GM23338 (cell line): ENCODE data around the gene PPIA. TPM values are rescaled to one million over a fixed set of nuclear protein-coding genes. Genes with fewer than 3 reads are reported as not detected.

Experiments
- ATAC-seq: fragments of 200-7000 bp; cut with Tn5 transposase; 3 replicates; pipeline ENCODE4 v1.9.1; 2020
- DNase-seq: peaks from one replicate; pipeline ENCODE4 v3.0.0-alpha.2; 2015; ENCODE audit warnings: low spot score
- H2AFZ ChIP-seq: fragments of 200-600 bp; sonication (generic); 2 replicates; pipeline ENCODE4 v1.8.0; 2016; ENCODE audit warnings: antibody characterized with exemption, mild to moderate bottlenecking, moderate library complexity
- H3F3A ChIP-seq: fragments of 200-600 bp; sonication (generic); replicated peaks from 2 replicates; pipeline ENCODE4 v1.8.0; 2017; ENCODE audit warnings: antibody characterized with exemption, mixed run types, low read depth
- H3K27ac ChIP-seq: fragments of 200-600 bp; sonication (generic); 2 replicates; pipeline ENCODE4 v1.6.1; 2016; ENCODE audit warnings: low read depth
- H3K27me3 ChIP-seq: fragments of 200-600 bp; sonication (generic); 2 replicates; pipeline ENCODE4 v1.8.0; 2016; ENCODE audit warnings: mild to moderate bottlenecking, mixed run types, moderate library complexity; ENCODE audit not compliant: insufficient read depth
- H3K36me3 ChIP-seq: fragments of 200-600 bp; sonication (generic); 2 replicates; pipeline ENCODE4 v1.8.0; 2016; ENCODE audit warnings: mild to moderate bottlenecking; ENCODE audit not compliant: insufficient read depth
- H3K4me1 ChIP-seq: fragments of 200-600 bp; sonication (generic); 2 replicates; pipeline ENCODE4 v1.8.0; 2016; ENCODE audit warnings: mild to moderate bottlenecking, moderate library complexity; ENCODE audit not compliant: insufficient read depth
- H3K4me2 ChIP-seq: fragments of 200-600 bp; sonication (generic); 2 replicates; pipeline ENCODE4 v1.7.1; 2017; ENCODE audit warnings: mixed run types
- H3K4me3 ChIP-seq: fragments of 200-600 bp; sonication (generic); 2 replicates; pipeline ENCODE4 v1.6.1; 2016; ENCODE audit warnings: mixed run types
- H3K79me2 ChIP-seq: fragments of 200-600 bp; sonication (generic); replicated peaks from 2 replicates; pipeline ENCODE4 v1.8.0; 2017; ENCODE audit warnings: mild to moderate bottlenecking; ENCODE audit not compliant: insufficient read depth
- H3K9me2 ChIP-seq: fragments of 200-600 bp; sonication (generic); 2 replicates; pipeline ENCODE4 v1.8.0; 2017; ENCODE audit not compliant: insufficient read depth
- H4K20me1 ChIP-seq: fragments of 200-600 bp; sonication (generic); replicated peaks from 2 replicates; pipeline ENCODE4 v1.8.0; 2017; ENCODE audit warnings: mild to moderate bottlenecking; ENCODE audit not compliant: insufficient read depth
- H3K27ac Mint-ChIP-seq: 2 replicates; pipeline ENCODE4 v1.8.0; 2020; ENCODE audit warnings: inconsistent platforms, mild to moderate bottlenecking, moderate library complexity, mixed read lengths
- H3K27me3 Mint-ChIP-seq: 3 replicates; pipeline ENCODE4 v1.8.0; 2022; ENCODE audit warnings: low read depth, mild to moderate bottlenecking, moderate library complexity, mixed read lengths, inconsistent platforms; ENCODE audit not compliant: insufficient read depth, poor library complexity
- H3K36me3 Mint-ChIP-seq: 3 replicates; pipeline ENCODE4 v1.8.0; 2021; ENCODE audit warnings: low read depth, mild to moderate bottlenecking, inconsistent platforms, moderate library complexity, mixed read lengths
- H3K4me1 Mint-ChIP-seq: 3 replicates; pipeline ENCODE4 v1.8.0; 2020; ENCODE audit warnings: mild to moderate bottlenecking, inconsistent platforms, mixed read lengths
- H3K4me3 Mint-ChIP-seq: 3 replicates; pipeline ENCODE4 v1.8.0; 2021; ENCODE audit warnings: moderate library complexity, mild to moderate bottlenecking, inconsistent platforms, mixed read lengths
- H3K9me3 Mint-ChIP-seq: 3 replicates; pipeline ENCODE4 v1.8.0; 2020; ENCODE audit warnings: moderate library complexity, mild to moderate bottlenecking, inconsistent platforms, mixed read lengths
- ETS1 ChIP-seq: IDR thresholded peaks from 2 replicates; pipeline ENCODE4 v1.6.1; 2016; ENCODE audit warnings: antibody characterized with exemption
- EZH2 ChIP-seq: fragments of 200-600 bp; sonication (generic); IDR thresholded peaks from one replicate; pipeline ENCODE4 v1.8.0; 2017; ENCODE audit warnings: antibody characterized with exemption, mild to moderate bottlenecking, low read depth; ENCODE audit not compliant: unreplicated experiment
- EZH2phosphoT487 ChIP-seq: fragments of 200-600 bp; sonication (generic); IDR thresholded peaks from one replicate; pipeline ENCODE4 v1.8.1; 2018; ENCODE audit warnings: antibody characterized with exemption; ENCODE audit not compliant: unreplicated experiment
- JUNB ChIP-seq: IDR thresholded peaks from one replicate; pipeline ENCODE4 v1.6.1; 2016; ENCODE audit warnings: antibody characterized with exemption; ENCODE audit not compliant: unreplicated experiment
- NANOG ChIP-seq: IDR thresholded peaks from 2 replicates; pipeline ENCODE4 v1.6.1; 2016; ENCODE audit warnings: antibody characterized with exemption, borderline replicate concordance
- POLR2AphosphoS5 ChIP-seq: IDR thresholded peaks from 2 replicates; pipeline ENCODE4 v1.6.1; 2016; ENCODE audit warnings: antibody characterized with exemption, low read depth
- STAT1 ChIP-seq: IDR thresholded peaks from one replicate; pipeline ENCODE4 v1.6.1; 2016; ENCODE audit warnings: antibody characterized with exemption; ENCODE audit not compliant: unreplicated experiment
- ZNF114 ChIP-seq: fragments of 250-450 bp; sonication (Bioruptor Pico); IDR thresholded peaks from 2 replicates; pipeline ENCODE4 v1.5.0; 2020; ENCODE audit warnings: mild to moderate bottlenecking, moderate library complexity
- ZNF331 ChIP-seq: fragments of 250-450 bp; sonication (Bioruptor Pico); IDR thresholded peaks from 2 replicates; pipeline ENCODE4 v1.5.0; 2020; ENCODE audit warnings: low read depth, mild to moderate bottlenecking, moderate library complexity
- ZNF462 ChIP-seq: fragments of 250-450 bp; sonication (Bioruptor Pico); IDR thresholded peaks from 2 replicates; pipeline ENCODE4 v1.5.0; 2020; ENCODE audit warnings: mild to moderate bottlenecking, moderate library complexity
- polyA plus RNA-seq: library from polyadenylated mRNA; unstranded; fragments of >200 nt; fragmentation: Nextera tagmentation; extraction: Ambion mirVana; gene quantifications from 2 replicates; pipeline ENCODE4 v1.2.1, GENCODE V29; 2016
- total RNA-seq: library from RNA; depleted of rRNA; stranded (reverse); fragments of >200 nt; shearing (Covaris generic); gene quantifications from 2 replicates; pipeline ENCODE4 v1.2.3, GENCODE V29; 2014
- TF ChIP-seq, protein P1 (sequence below): IDR thresholded peaks from one replicate; pipeline ENCODE4 v1.6.1; 2018; ENCODE audit warnings: antibody characterized with exemption; ENCODE audit not compliant: unreplicated experiment

The PPIA gene
- total and polyA plus RNA-seq, 2 experiments from 2014 or later = 4,367 to 6,524 TPM

GRCh38 chr7:44757311-44757710 lies 39.2 kb upstream of the PPIA start:
- Histone ChIP-seq H3K36me3 (no peaks in the 10 kb centered on the region), H3K4me3 (no peak overlapping the region), H3K27ac (no peak overlapping the region), H3F3A (no peaks in the 10 kb centered on the region), H3K79me2 (peaks cover 21% of the 10 kb centered on the region), H3K4me2 (no peak overlapping the region), H3K27me3 (no peaks in the 10 kb centered on the region), H3K9me2 (no peaks in the 10 kb centered on the region), H4K20me1 (peaks cover 13% of the 10 kb centered on the region; the same call in 1 of the 2 replicates), H2AFZ (no peak overlapping the region), H3K4me1 (no peaks in the 10 kb centered on the region)
- H3K4me3 Mint-ChIP-seq = no peak overlapping the region
- H3K27me3 Mint-ChIP-seq = peaks cover 3% of the 10 kb centered on the region
- no peak for DNase-seq
- TF ChIP-seq ZNF462 (CRISPR knock-in tag) (no peak), EZH2phosphoT487 (no peak), NANOG (no peak), ZNF114 (no peak), ETS1 (no peak), EZH2 (no peak), JUNB (no peak), POLR2AphosphoS5 (no peak), ZNF331 (CRISPR knock-in tag) (no peak), STAT1 (no peak)
- TF ChIP-seq, protein P1, sequence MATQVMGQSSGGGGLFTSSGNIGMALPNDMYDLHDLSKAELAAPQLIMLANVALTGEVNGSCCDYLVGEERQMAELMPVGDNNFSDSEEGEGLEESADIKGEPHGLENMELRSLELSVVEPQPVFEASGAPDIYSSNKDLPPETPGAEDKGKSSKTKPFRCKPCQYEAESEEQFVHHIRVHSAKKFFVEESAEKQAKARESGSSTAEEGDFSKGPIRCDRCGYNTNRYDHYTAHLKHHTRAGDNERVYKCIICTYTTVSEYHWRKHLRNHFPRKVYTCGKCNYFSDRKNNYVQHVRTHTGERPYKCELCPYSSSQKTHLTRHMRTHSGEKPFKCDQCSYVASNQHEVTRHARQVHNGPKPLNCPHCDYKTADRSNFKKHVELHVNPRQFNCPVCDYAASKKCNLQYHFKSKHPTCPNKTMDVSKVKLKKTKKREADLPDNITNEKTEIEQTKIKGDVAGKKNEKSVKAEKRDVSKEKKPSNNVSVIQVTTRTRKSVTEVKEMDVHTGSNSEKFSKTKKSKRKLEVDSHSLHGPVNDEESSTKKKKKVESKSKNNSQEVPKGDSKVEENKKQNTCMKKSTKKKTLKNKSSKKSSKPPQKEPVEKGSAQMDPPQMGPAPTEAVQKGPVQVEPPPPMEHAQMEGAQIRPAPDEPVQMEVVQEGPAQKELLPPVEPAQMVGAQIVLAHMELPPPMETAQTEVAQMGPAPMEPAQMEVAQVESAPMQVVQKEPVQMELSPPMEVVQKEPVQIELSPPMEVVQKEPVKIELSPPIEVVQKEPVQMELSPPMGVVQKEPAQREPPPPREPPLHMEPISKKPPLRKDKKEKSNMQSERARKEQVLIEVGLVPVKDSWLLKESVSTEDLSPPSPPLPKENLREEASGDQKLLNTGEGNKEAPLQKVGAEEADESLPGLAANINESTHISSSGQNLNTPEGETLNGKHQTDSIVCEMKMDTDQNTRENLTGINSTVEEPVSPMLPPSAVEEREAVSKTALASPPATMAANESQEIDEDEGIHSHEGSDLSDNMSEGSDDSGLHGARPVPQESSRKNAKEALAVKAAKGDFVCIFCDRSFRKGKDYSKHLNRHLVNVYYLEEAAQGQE = no peak
- no peak overlapping the region for H3K27ac Mint-ChIP-seq
- no peak for ATAC-seq
- H3K4me1 Mint-ChIP-seq = peaks cover 6% of the 10 kb centered on the region
- no peaks in the 10 kb centered on the region; the same call in 2 of the 3 replicates for H3K9me3 Mint-ChIP-seq
- H3K36me3 Mint-ChIP-seq = peaks cover 29% of the 10 kb centered on the region
